ENCODE data around the gene ADAMTS17. TPM values are rescaled to one million over a fixed set of nuclear protein-coding genes. Genes with fewer than 3 reads are reported as not detected.
A peak's percentile ranks its signal among the peaks of the same experiment; 100 is the strongest.

The ADAMTS17 gene
- total RNA-seq, 1 experiment from 2014 or later: 7.7 TPM

DNA sequence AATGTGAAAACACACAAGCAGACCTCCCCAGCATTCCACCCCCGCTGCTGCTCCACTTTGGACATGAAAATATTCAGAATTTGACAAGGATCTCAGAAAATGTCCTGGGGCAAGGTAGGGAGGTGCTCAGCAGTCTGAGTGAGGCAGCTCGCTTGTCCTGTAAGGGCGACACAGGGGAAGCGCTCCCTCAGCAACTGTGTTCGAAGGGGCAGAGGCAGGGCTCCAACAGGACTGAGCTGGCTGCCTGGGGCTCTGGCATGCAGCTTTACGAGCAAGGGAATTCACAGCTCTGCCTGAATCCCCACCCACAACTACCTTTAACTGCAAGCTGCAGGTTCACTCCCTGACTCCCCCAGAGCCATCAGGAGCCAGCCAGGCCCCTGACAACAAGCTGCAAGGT is 321.6 kb downstream of the ADAMTS17 start:
- Mint-ChIP-seq H3K4me1 (ENCODE audit: insufficient read depth, unreplicated experiment) (peaks cover 37% of the 10 kb centered on the region), H3K27ac (ENCODE audit: low read depth, unreplicated experiment) (no peak overlapping the region), H3K27me3 (ENCODE audit: insufficient read depth, unreplicated experiment) (no peaks in the 10 kb centered on the region), H3K36me3 (ENCODE audit: insufficient read depth, unreplicated experiment) (no peaks in the 10 kb centered on the region), H3K4me3 (ENCODE audit: unreplicated experiment) (no peak overlapping the region), H3K9me3 (ENCODE audit: unreplicated experiment) (no peaks in the 10 kb centered on the region)
- POLR2A ChIA-PET: no interaction called here
- TF ChIP-seq, protein P1, sequence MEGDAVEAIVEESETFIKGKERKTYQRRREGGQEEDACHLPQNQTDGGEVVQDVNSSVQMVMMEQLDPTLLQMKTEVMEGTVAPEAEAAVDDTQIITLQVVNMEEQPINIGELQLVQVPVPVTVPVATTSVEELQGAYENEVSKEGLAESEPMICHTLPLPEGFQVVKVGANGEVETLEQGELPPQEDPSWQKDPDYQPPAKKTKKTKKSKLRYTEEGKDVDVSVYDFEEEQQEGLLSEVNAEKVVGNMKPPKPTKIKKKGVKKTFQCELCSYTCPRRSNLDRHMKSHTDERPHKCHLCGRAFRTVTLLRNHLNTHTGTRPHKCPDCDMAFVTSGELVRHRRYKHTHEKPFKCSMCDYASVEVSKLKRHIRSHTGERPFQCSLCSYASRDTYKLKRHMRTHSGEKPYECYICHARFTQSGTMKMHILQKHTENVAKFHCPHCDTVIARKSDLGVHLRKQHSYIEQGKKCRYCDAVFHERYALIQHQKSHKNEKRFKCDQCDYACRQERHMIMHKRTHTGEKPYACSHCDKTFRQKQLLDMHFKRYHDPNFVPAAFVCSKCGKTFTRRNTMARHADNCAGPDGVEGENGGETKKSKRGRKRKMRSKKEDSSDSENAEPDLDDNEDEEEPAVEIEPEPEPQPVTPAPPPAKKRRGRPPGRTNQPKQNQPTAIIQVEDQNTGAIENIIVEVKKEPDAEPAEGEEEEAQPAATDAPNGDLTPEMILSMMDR (IDR thresholded peaks at IDR 0.05; ENCODE audit: unreplicated experiment): no peak
- DNase-seq (ENCODE audit: unreplicated experiment): peak; percentile 54
- intact Hi-C loops (cut with micrococcal nuclease): no loop called here
- no TSS peak for BruUV-seq (replicated peaks)
- CTCF ChIA-PET: interaction anchor here (0.6 kb wide), 1 partner anchor 11 kb away, joined by 3 read pairs; no protein-coding TSS in a partner anchor

DNA sequence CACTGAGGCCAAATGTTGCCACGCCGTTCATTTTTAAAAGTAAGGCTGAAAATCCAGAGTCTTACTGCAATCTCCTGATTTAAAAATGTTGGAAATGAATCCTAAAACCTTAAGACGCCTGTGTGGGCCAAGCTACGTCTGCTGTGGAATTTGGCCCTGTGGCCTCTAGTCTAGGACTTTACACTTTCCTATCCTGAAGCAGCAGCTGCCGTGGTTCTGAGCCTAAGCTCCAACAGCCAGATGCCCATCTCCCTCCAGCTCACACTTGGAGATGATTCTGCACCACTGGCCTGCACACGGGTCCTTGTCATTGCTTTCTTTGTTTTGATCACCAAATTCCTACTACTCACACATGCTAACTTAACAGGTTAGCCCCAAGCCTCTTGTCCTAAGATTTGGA is 322.2 kb downstream of the ADAMTS17 start:
- Mint-ChIP-seq H3K9me3 (ENCODE audit: unreplicated experiment) (no peaks in the 10 kb centered on the region), H3K36me3 (ENCODE audit: insufficient read depth, unreplicated experiment) (no peaks in the 10 kb centered on the region), H3K4me1 (ENCODE audit: insufficient read depth, unreplicated experiment) (peaks cover 37% of the 10 kb centered on the region), H3K4me3 (ENCODE audit: unreplicated experiment) (no peak overlapping the region), H3K27me3 (ENCODE audit: insufficient read depth, unreplicated experiment) (no peaks in the 10 kb centered on the region), H3K27ac (ENCODE audit: low read depth, unreplicated experiment) (no peak overlapping the region)
- ChIA-PET POLR2A (interaction anchor here (1.3 kb wide), 1 partner anchor 14 kb away, joined by 4 read pairs; no protein-coding TSS in a partner anchor), CTCF (no interaction called here)
- no peak for DNase-seq (ENCODE audit: unreplicated experiment)
- TF ChIP-seq, protein P1 (IDR thresholded peaks at IDR 0.05; ENCODE audit: unreplicated experiment): no peak
- no TSS peak for BruUV-seq (replicated peaks)
- intact Hi-C loops (cut with micrococcal nuclease): no loop called here

DNA sequence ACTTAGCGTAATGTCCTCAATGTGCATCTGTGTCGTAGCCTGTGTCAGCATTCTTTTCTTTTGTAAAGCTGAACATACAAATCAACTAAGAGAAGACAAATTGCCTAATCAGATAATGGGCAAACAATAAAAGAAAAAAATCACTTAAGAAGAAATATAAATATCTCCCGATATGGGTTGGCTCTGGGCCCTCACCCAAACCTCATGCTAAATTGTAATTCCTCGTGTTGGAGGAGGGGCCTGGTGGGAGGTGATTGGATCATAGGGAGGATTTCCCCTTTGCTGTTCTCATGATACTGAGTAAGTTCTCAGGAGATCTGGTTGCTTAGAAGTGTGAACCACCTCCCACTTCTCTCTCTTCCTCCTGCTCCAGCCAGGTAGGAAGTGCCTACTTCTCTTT is 323.6 kb downstream of the ADAMTS17 start:
- intact Hi-C loops (cut with micrococcal nuclease): no loop called here

DNA sequence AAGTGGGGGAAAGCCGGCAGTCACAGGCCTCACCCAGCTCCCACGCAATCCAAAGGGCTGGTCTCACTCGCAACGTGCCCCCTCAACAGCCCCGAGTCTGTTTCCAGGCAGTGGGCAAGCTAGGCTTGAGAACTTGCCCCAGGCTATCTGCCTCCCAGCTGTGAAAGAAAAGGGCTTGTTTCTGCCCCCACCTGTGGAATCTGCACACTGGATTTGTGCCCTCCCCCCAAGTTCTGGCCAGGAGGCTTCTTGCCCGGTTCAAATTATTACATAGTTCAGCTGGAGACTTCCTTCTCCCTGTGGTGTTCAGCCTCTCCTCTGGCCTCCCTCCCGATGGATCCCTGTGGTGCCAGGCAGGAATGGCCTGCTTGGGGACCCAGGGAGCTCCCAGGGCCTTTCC is 324.6 kb downstream of the ADAMTS17 start:
- intact Hi-C loops (cut with micrococcal nuclease): no loop called here
- Mint-ChIP-seq H3K27me3 (ENCODE audit: insufficient read depth, unreplicated experiment) (no peaks in the 10 kb centered on the region), H3K4me1 (ENCODE audit: insufficient read depth, unreplicated experiment) (peaks cover 37% of the 10 kb centered on the region), H3K27ac (ENCODE audit: low read depth, unreplicated experiment) (peak overlapping the region; percentile 46), H3K36me3 (ENCODE audit: insufficient read depth, unreplicated experiment) (no peaks in the 10 kb centered on the region), H3K4me3 (ENCODE audit: unreplicated experiment) (no peak overlapping the region), H3K9me3 (ENCODE audit: unreplicated experiment) (peaks cover 3% of the 10 kb centered on the region)
- ChIA-PET POLR2A (no interaction called here), CTCF (interaction anchor here (0.5 to 1.4 kb wide), 3 partner anchors 13 to 100 kb away, joined by 3 to 5 read pairs (median 3); no protein-coding TSS in a partner anchor)
- no peak for DNase-seq (ENCODE audit: unreplicated experiment)
- TF ChIP-seq, protein P1 (IDR thresholded peaks at IDR 0.05; ENCODE audit: unreplicated experiment): no peak
- BruUV-seq (replicated peaks): no TSS peak

More for the DNA sequence above, 323.6 kb downstream of the ADAMTS17 start:
- Mint-ChIP-seq H3K4me1 (ENCODE audit: insufficient read depth, unreplicated experiment) (peaks cover 37% of the 10 kb centered on the region), H3K27ac (ENCODE audit: low read depth, unreplicated experiment) (peak overlapping the region; percentile 52), H3K4me3 (ENCODE audit: unreplicated experiment) (no peak overlapping the region), H3K9me3 (ENCODE audit: unreplicated experiment) (no peaks in the 10 kb centered on the region), H3K36me3 (ENCODE audit: insufficient read depth, unreplicated experiment) (no peaks in the 10 kb centered on the region), H3K27me3 (ENCODE audit: insufficient read depth, unreplicated experiment) (no peaks in the 10 kb centered on the region)
- no peak for DNase-seq (ENCODE audit: unreplicated experiment)
- ChIA-PET CTCF (no interaction called here), POLR2A (interaction anchor here (1.2 kb wide), 1 partner anchor 8 kb away, joined by 3 read pairs; no protein-coding TSS in a partner anchor)
- BruUV-seq (replicated peaks): no TSS peak
- TF ChIP-seq, protein P1 (IDR thresholded peaks at IDR 0.05; ENCODE audit: unreplicated experiment): no peak

Data from MCF 10A (cell line).